ENCODE results near the gene TMEM203. TPM values are rescaled to one million over a fixed set of nuclear protein-coding genes. Genes with fewer than 3 reads are reported as not detected.

The TMEM203 gene
- total RNA-seq, 4 donors from 2014 or later, result 24.7 to 45.9 (median 32.0) TPM

- ATAC-seq (no peak), DNase-seq (no peak)
- Histone ChIP-seq H3K4me3 (no peak overlapping the region), H3K4me1 (peaks cover 45 to 62% of the 10 kb centered on the region in 2 donors), H3K9me3 (no peaks in the 10 kb centered on the region), H3K36me3 (no peaks in the 10 kb centered on the region), H3K27ac (no peak overlapping the region), H3K27me3 (no peaks in the 10 kb centered on the region)
- in situ Hi-C loops (cut with MboI; ENCODE audit: low sequenced_read_pairs in 4 of 4), result no loop called here
- TF ChIP-seq POLR2A (IDR thresholded peaks at IDR 0.05), result no peak
- TF ChIP-seq, protein P1, sequence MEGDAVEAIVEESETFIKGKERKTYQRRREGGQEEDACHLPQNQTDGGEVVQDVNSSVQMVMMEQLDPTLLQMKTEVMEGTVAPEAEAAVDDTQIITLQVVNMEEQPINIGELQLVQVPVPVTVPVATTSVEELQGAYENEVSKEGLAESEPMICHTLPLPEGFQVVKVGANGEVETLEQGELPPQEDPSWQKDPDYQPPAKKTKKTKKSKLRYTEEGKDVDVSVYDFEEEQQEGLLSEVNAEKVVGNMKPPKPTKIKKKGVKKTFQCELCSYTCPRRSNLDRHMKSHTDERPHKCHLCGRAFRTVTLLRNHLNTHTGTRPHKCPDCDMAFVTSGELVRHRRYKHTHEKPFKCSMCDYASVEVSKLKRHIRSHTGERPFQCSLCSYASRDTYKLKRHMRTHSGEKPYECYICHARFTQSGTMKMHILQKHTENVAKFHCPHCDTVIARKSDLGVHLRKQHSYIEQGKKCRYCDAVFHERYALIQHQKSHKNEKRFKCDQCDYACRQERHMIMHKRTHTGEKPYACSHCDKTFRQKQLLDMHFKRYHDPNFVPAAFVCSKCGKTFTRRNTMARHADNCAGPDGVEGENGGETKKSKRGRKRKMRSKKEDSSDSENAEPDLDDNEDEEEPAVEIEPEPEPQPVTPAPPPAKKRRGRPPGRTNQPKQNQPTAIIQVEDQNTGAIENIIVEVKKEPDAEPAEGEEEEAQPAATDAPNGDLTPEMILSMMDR (IDR thresholded peaks at IDR 0.05 in 4 of 5, conservative IDR thresholded peaks at IDR 0.05 in 1 of 5), result no peak
- intact Hi-C loops (cut with DNase I; ENCODE audit: low total_unique reads), result no loop called here
Observed at GRCh38 chr9:137198051-137198901, 7.2 kb downstream of the TMEM203 start.

GRCh38 chr9:137195525-137196220 lies 9.8 kb downstream of the TMEM203 start:
- no peak for ATAC-seq
- Histone ChIP-seq H3K27ac (no peak overlapping the region), H3K27me3 (no peaks in the 10 kb centered on the region), H3K4me3 (no peak overlapping the region), H3K4me1 (peaks cover 24 to 41% of the 10 kb centered on the region in 2 donors), H3K9me3 (no peaks in the 10 kb centered on the region), H3K36me3 (peaks cover 0 to 12% of the 10 kb centered on the region in 2 donors)
- DNase-seq, result no peak
- no peak for TF ChIP-seq POLR2A (IDR thresholded peaks at IDR 0.05)
- TF ChIP-seq, protein P1 (IDR thresholded peaks at IDR 0.05 in 4 of 5, conservative IDR thresholded peaks at IDR 0.05 in 1 of 5), result no peak
- in situ Hi-C loops (cut with MboI; ENCODE audit: low sequenced_read_pairs in 4 of 4) (no loop called here), intact Hi-C loops (cut with DNase I; ENCODE audit: low total_unique reads) (no loop called here)

DNA sequence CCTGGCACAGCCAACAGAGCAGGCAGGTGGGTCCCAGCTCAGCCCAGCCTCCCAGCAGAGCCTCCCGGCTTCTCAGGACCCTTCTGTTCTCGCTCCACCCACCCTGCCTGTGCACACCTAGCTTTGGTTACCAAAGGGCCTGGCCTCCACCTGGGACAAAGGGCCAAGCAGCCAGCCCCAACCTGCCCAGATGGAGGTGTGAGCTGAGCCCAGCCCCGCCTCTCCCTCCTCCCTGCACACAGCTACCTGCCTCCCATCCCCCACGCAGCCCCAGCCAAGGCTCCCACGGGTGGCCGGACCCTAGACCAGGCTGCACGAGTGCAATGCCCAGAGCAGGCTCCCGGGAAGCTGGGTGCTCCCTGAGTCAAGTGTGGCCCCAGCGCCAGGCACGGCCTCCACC lies 10.5 kb downstream of the TMEM203 start:
- Histone ChIP-seq H3K9me3 (no peaks in the 10 kb centered on the region), H3K27ac (no peak overlapping the region), H3K4me3 (no peak overlapping the region), H3K36me3 (peaks cover 0 to 20% of the 10 kb centered on the region in 2 donors), H3K4me1 (peaks cover 31 to 48% of the 10 kb centered on the region in 2 donors), H3K27me3 (no peaks in the 10 kb centered on the region)
- intact Hi-C loops (cut with DNase I; ENCODE audit: low total_unique reads), result no loop called here
- TF ChIP-seq, protein P1 (IDR thresholded peaks at IDR 0.05 in 4 of 5, conservative IDR thresholded peaks at IDR 0.05 in 1 of 5), result no peak
- TF ChIP-seq POLR2A (IDR thresholded peaks at IDR 0.05), result no peak
- ATAC-seq (no peak), DNase-seq (no peak)
- in situ Hi-C loops (cut with MboI; ENCODE audit: low sequenced_read_pairs in 4 of 4), result no loop called here

GRCh38 chr9:137194388-137194787 lies 11.1 kb downstream of the TMEM203 start:
- DNase-seq (no peak), ATAC-seq (no peak)
- H3K4me3 ChIP-seq, result no peak overlapping the region
- no peaks in the 10 kb centered on the region for H3K9me3 ChIP-seq
- intact Hi-C loops (cut with DNase I; ENCODE audit: low total_unique reads) (no loop called here), in situ Hi-C loops (cut with MboI; ENCODE audit: low sequenced_read_pairs in 4 of 4) (no loop called here)
- no peak overlapping the region for H3K27ac ChIP-seq
- TF ChIP-seq POLR2A (IDR thresholded peaks at IDR 0.05), result no peak
- TF ChIP-seq, protein P1 (IDR thresholded peaks at IDR 0.05 in 4 of 5, conservative IDR thresholded peaks at IDR 0.05 in 1 of 5), result no peak
- H3K27me3 ChIP-seq, result no peaks in the 10 kb centered on the region
- peaks cover 32 to 48% of the 10 kb centered on the region in 2 donors for H3K4me1 ChIP-seq
- H3K36me3 ChIP-seq, result peaks cover 0 to 22% of the 10 kb centered on the region in 2 donors

All from gastrocnemius medialis (tissue), 4 donors.